GM12892 (cell line): ENCODE results near the gene PTPRN2.

ENCODE experiments used
- POLR2A ChIP-seq: IDR thresholded peaks from 2 replicates; pipeline ENCODE4 v1.6.1; 2011; ENCODE audit warnings: low read depth, low read length, control low read depth
- POLR2AphosphoS5 ChIP-seq: IDR thresholded peaks from 2 replicates; pipeline ENCODE4 v1.6.1; 2011; ENCODE audit warnings: low read depth, low read length, control low read depth
- TAF1 ChIP-seq: IDR thresholded peaks from 2 replicates; pipeline ENCODE4 v1.6.1; 2011; ENCODE audit warnings: low read depth, mild to moderate bottlenecking, control low read depth, low read length, borderline replicate concordance

GRCh38 chr7:157735826-157736225, 851.8 kb downstream of the PTPRN2 start:
- TF ChIP-seq POLR2A (no peak), POLR2AphosphoS5 (no peak), TAF1 (no peak)
